Thymus (tissue), 11 donors: ENCODE results near the gene SUPT20HL1. TPM values are rescaled to one million over a fixed set of nuclear protein-coding genes. Genes with fewer than 3 reads are reported as not detected.

ENCODE experiments used
- DNase-seq, 9 donors: peaks; one replicate each; pipeline ENCODE4 v3.0.0-alpha.2; 2013; ENCODE audit warnings: low spot score in 9 of 9, low read depth in 6 of 9, missing footprints in 1 of 9
- H3K27ac ChIP-seq, 2 donors: one replicate each; pipeline ENCODE4 v1.5.1; 2013; ENCODE audit warnings: control low read depth in 1 of 2, low read depth in 1 of 2, low read length in 1 of 2, mild to moderate bottlenecking in 1 of 2, moderate library complexity in 1 of 2
- H3K27me3 ChIP-seq, 2 donors: one replicate each; pipeline ENCODE4 v1.5.1; 2013; ENCODE audit warnings: low read length in 1 of 2; ENCODE audit not compliant: control insufficient read depth in 2 of 2, insufficient read depth in 1 of 2
- H3K36me3 ChIP-seq, 2 donors: one replicate each; pipeline ENCODE4 v1.5.1; 2013; ENCODE audit warnings: low read length in 1 of 2, mild to moderate bottlenecking in 1 of 2, moderate library complexity in 1 of 2; ENCODE audit not compliant: control insufficient read depth in 2 of 2, insufficient read depth in 2 of 2
- H3K4me1 ChIP-seq, 2 donors: one replicate each; pipeline ENCODE4 v1.5.1; 2013; ENCODE audit warnings: low read length in 2 of 2; ENCODE audit not compliant: control insufficient read depth in 2 of 2, insufficient read depth in 2 of 2
- H3K4me3 ChIP-seq, 2 donors: one replicate each; pipeline ENCODE4 v1.5.1; 2013; ENCODE audit warnings: low read length in 2 of 2, control low read depth in 1 of 2, mild to moderate bottlenecking in 1 of 2
- H3K9me3 ChIP-seq, 2 donors: one replicate each; pipeline ENCODE4 v1.5.1; 2013; ENCODE audit warnings: low read length in 1 of 2, mild to moderate bottlenecking in 1 of 2; ENCODE audit not compliant: control insufficient read depth in 2 of 2, insufficient read depth in 1 of 2
- WGBS: extraction: QIAGEN DNeasy Blood & Tissue Kit; methylation state at CpG from one replicate; pipeline ENCODE4 v1.1.7; 2013; 5-methylcytosine and 5-hydroxymethylcytosine counted together
- polyA plus RNA-seq: library from polyadenylated mRNA; stranded (reverse); fragments of 200-250 nt; gene quantifications from one replicate; pipeline ENCODE4 v1.2.3, GENCODE V29; 2013
- total RNA-seq: library from RNA; stranded (reverse); fragments of 120-200 nt; gene quantifications from one replicate; pipeline ENCODE4 v1.2.4, GENCODE V29; 2013
- donor health status: healthy.

SUPT20HL1 gene
- total and polyA plus RNA-seq, 2 donors, result 0.02 TPM; not detected in 1

DNA sequence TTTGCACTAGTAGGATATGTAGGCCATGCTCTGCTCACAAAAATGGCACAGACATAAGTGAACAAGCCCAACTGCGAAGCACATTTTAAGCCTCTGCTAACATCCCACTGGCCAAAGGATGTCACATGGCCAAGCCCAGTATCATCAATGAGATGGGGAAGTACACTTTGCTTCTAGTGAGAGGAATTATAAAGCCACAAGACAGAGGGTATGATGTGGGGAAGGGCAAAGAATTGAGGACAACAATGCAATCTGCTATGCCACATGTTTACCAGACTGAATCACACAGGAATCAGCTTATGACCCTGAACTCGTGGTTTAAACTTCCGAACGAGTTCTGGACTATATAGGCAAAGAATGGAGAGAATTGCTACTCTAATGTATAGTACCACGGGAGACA lies 39.1 kb downstream of the SUPT20HL1 start:
- WGBS, result 92% methylated on average over 5 of the region's 5 CpGs
- H3K4me3 ChIP-seq, result no peak overlapping the region

DNA sequence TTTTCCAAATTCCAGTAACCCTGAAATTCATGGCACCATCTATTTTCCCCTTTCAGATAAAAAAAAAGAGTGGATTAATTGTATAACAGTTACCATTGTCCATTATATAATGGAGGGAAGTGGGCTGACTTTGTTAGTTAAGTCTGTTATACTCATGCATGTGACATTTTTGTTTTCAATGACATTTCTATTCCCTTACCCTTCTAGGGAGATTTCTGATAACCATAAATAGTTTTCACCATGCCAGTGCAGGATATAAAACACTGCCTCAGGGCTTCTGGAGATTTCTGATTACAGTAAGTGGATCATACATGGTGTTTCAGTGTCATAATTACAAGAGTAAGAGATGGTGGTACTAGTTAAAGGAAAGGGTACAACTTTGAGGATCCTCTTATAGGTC lies 45.5 kb downstream of the SUPT20HL1 start:
- no peak for DNase-seq
- Histone ChIP-seq H3K36me3 (no peaks in the 10 kb centered on the region), H3K4me1 (no peaks in the 10 kb centered on the region), H3K4me3 (no peak overlapping the region), H3K27me3 (no peaks in the 10 kb centered on the region), H3K9me3 (no peaks in the 10 kb centered on the region), H3K27ac (no peak overlapping the region)

More for the DNA sequence above, 39.1 kb downstream of the SUPT20HL1 start:
- Histone ChIP-seq H3K4me1 (no peaks in the 10 kb centered on the region), H3K36me3 (no peaks in the 10 kb centered on the region), H3K27me3 (no peaks in the 10 kb centered on the region), H3K9me3 (no peaks in the 10 kb centered on the region), H3K27ac (no peak overlapping the region)
- no peak for DNase-seq

Other genes starting within 250 kb of the SUPT20HL1 start
- 40.0 TPM for gene ZFX, start 210.9 kb upstream of the SUPT20HL1 start, total RNA-seq
- 9.7 TPM for gene ZFX, start 210.9 kb upstream of the SUPT20HL1 start, polyA plus RNA-seq
- gene SUPT20HL2, start 46.6 kb upstream of the SUPT20HL1 start, total RNA-seq, result not detected
- gene SUPT20HL2, start 46.6 kb upstream of the SUPT20HL1 start, polyA plus RNA-seq, result not detected
- gene PDK3, start 104.6 kb downstream of the SUPT20HL1 start, total RNA-seq, result 12.5 TPM
- gene PDK3, start 104.6 kb downstream of the SUPT20HL1 start, polyA plus RNA-seq, result 7.6 TPM